SK-N-SH (cell line): ENCODE measurements around the gene NREP. TPM values are rescaled to one million over a fixed set of nuclear protein-coding genes. Genes with fewer than 3 reads are reported as not detected.

Experiments
- CTCF ChIA-PET: fragments of 300-600, 350-600 bp; formaldehyde crosslinking; extraction: SDS; loops from one replicate; lab custom pipeline; 2021; lab: Yijun Ruan, JAX
- POLR2A ChIA-PET: fragments of 350-600 bp; sonication (Branson Sonifier 250); formaldehyde crosslinking; extraction: SDS; loops from one replicate; lab custom pipeline; 2020; ENCODE audit warnings: antibody characterized with exemption, inconsistent platforms; lab: Yijun Ruan, JAX
- DNase-seq: peaks from one replicate; pipeline ENCODE4 v3.0.0; 2012
- H2AFZ ChIP-seq: fragments of 200-600 bp; sonication (generic); 2 replicates; pipeline ENCODE4 v1.8.1; 2016; ENCODE audit warnings: antibody characterized with exemption, mild to moderate bottlenecking, low read depth
- H3F3A ChIP-seq: fragments of 200-600 bp; sonication (generic); replicated peaks from 2 replicates; pipeline ENCODE3; 2016; ENCODE audit warnings: antibody characterized with exemption, mild to moderate bottlenecking; ENCODE audit not compliant: insufficient read depth
- H3K27ac ChIP-seq, 2 experiments: fragments of 200-500 bp in 1 of 2; fragments of 200-600 bp in 1 of 2; sonication (Bioruptor generic) in 1 of 2; sonication (generic), shearing (Covaris generic) in 1 of 2; 2 replicates each; pipeline versions ENCODE4 v1.5.1 to v1.6.1; 2014 to 2016; ENCODE audit warnings: low read depth in 2 of 2, inconsistent platforms in 1 of 2, low read length in 1 of 2, mild to moderate bottlenecking in 1 of 2, mixed read lengths in 1 of 2
- H3K27me3 ChIP-seq: fragments of 200-600 bp; sonication (generic), shearing (Covaris generic); 2 replicates; pipeline ENCODE4 v1.6.1; 2016; ENCODE audit warnings: mixed run types; ENCODE audit not compliant: insufficient read depth
- H3K36me3 ChIP-seq, 2 experiments: fragments of 200-500 bp in 1 of 2; fragments of 200-600 bp in 1 of 2; sonication (Bioruptor generic) in 1 of 2; sonication (generic) in 1 of 2; replicated peaks in 1 of 2; 2 replicates each; pipeline versions ENCODE3 to v1.5.1; 2014 to 2016; ENCODE audit warnings: low read length in 1 of 2, mild to moderate bottlenecking in 1 of 2; ENCODE audit not compliant: insufficient read depth in 2 of 2, control insufficient read depth in 1 of 2
- H3K4me1 ChIP-seq, 2 experiments: fragments of 200-500 bp in 1 of 2; fragments of 200-600 bp in 1 of 2; sonication (Bioruptor generic) in 1 of 2; sonication (generic), shearing (Covaris generic) in 1 of 2; 2 replicates each; pipeline versions ENCODE4 v1.5.1 to v1.6.1; 2014 to 2016; ENCODE audit warnings: low read depth in 1 of 2, low read length in 1 of 2, mixed run types in 1 of 2; ENCODE audit not compliant: insufficient read depth in 2 of 2, control insufficient read depth in 1 of 2
- H3K4me2 ChIP-seq: fragments of 200-600 bp; sonication (generic), shearing (Covaris generic); 2 replicates; pipeline ENCODE4 v1.6.1; 2017; ENCODE audit warnings: mixed run types
- H3K4me3 ChIP-seq, 2 experiments: fragments of 200-500 bp in 1 of 2; fragments of 200-600 bp in 1 of 2; sonication (Bioruptor generic) in 1 of 2; sonication (generic), shearing (Covaris generic) in 1 of 2; 2 replicates each; pipeline versions ENCODE4 v1.5.1 to v1.8.1; 2014 to 2016; ENCODE audit warnings: low read depth in 2 of 2, inconsistent platforms in 1 of 2, low read length in 1 of 2, mild to moderate bottlenecking in 1 of 2, mixed read lengths in 1 of 2, moderate library complexity in 1 of 2
- H3K79me2 ChIP-seq: fragments of 200-600 bp; sonication (generic); 2 replicates; pipeline ENCODE4 v1.8.1; 2017; ENCODE audit warnings: mild to moderate bottlenecking; ENCODE audit not compliant: insufficient read depth
- H3K9ac ChIP-seq: fragments of 200-600 bp; sonication (generic); 2 replicates; pipeline ENCODE4 v1.6.1; 2017; ENCODE audit warnings: mixed run types
- H3K9me2 ChIP-seq: fragments of 200-600 bp; sonication (generic); 2 replicates; pipeline ENCODE4 v1.6.1; 2017; ENCODE audit warnings: mixed run types
- H3K9me3 ChIP-seq: fragments of 200-600 bp; sonication (generic); 2 replicates; pipeline ENCODE4 v1.6.1; 2017; ENCODE audit warnings: mixed run types, mild to moderate bottlenecking, moderate library complexity
- H4K20me1 ChIP-seq: fragments of 200-600 bp; sonication (generic); 2 replicates; pipeline ENCODE4 v1.6.1; 2017; ENCODE audit warnings: mild to moderate bottlenecking, mixed run types; ENCODE audit not compliant: insufficient read depth
- EP300 ChIP-seq, 2 experiments: IDR thresholded peaks; 2 replicates each; pipeline versions ENCODE4 v1.4.0 to v1.6.1; 2012; ENCODE audit warnings: borderline replicate concordance in 1 of 2, low read depth in 1 of 2, low read length in 1 of 2
- FOSL2 ChIP-seq: IDR thresholded peaks from 2 replicates; pipeline ENCODE4 v1.4.0; 2012; ENCODE audit warnings: low read depth, mild to moderate bottlenecking, moderate library complexity, borderline replicate concordance
- FOXJ3 ChIP-seq: sonication (generic); formaldehyde crosslinking; IDR thresholded peaks from 2 replicates; pipeline ENCODE4 v1.5.1; 2020; ENCODE audit warnings: mild to moderate bottlenecking, missing genetic modification reagents
- FOXM1 ChIP-seq: IDR thresholded peaks from 2 replicates; pipeline ENCODE4 v1.4.0; 2012; ENCODE audit warnings: low read depth, mild to moderate bottlenecking
- MEF2A ChIP-seq: IDR thresholded peaks from 2 replicates; pipeline ENCODE4 v1.4.0; 2012; ENCODE audit warnings: low read depth, borderline replicate concordance
- POLR2AphosphoS5 ChIP-seq: IDR thresholded peaks from 2 replicates; pipeline ENCODE4 v1.6.1; 2012; ENCODE audit warnings: low read depth, low read length
- RXRA ChIP-seq: IDR thresholded peaks from 2 replicates; pipeline ENCODE4 v1.4.0; 2012; ENCODE audit warnings: low read depth, mild to moderate bottlenecking, borderline replicate concordance
- SIN3A ChIP-seq: IDR thresholded peaks from 2 replicates; pipeline ENCODE4 v1.6.1; 2012; ENCODE audit warnings: low read depth, mild to moderate bottlenecking, low read length, moderate library complexity, borderline replicate concordance
- TAF1 ChIP-seq: IDR thresholded peaks from 2 replicates; pipeline ENCODE4 v1.6.1; 2012; ENCODE audit warnings: low read depth, mild to moderate bottlenecking, low read length, moderate library complexity, borderline replicate concordance
- TEAD4 ChIP-seq: IDR thresholded peaks from 2 replicates; pipeline ENCODE4 v1.4.0; 2012; ENCODE audit warnings: mild to moderate bottlenecking, borderline replicate concordance; ENCODE audit not compliant: insufficient read depth
- WGBS: methylation state at CpG from one replicate; pipeline ENCODE4 v1.1.6; 2017; ENCODE audit warnings: low lambda C conversion rate; 5-methylcytosine and 5-hydroxymethylcytosine counted together
- polyA plus RNA-seq, 3 experiments: library from polyadenylated mRNA; depleted of rRNA; stranded (reverse); fragments of >200 nt; gene quantifications; 2 replicates each; pipeline ENCODE4 v1.2.3, GENCODE V29; 2012
- TF ChIP-seq, protein P1 (sequence below): fragments of 200-600 bp; sonication (generic); IDR thresholded peaks from 2 replicates; pipeline ENCODE4 v1.6.1; 2017; ENCODE audit warnings: antibody characterized with exemption, mild to moderate bottlenecking, moderate library complexity

Gene NREP
- polyA plus RNA-seq, 1 of the 3 experiments (the other 2 are of a cell fraction) = 94.4 TPM

DNA sequence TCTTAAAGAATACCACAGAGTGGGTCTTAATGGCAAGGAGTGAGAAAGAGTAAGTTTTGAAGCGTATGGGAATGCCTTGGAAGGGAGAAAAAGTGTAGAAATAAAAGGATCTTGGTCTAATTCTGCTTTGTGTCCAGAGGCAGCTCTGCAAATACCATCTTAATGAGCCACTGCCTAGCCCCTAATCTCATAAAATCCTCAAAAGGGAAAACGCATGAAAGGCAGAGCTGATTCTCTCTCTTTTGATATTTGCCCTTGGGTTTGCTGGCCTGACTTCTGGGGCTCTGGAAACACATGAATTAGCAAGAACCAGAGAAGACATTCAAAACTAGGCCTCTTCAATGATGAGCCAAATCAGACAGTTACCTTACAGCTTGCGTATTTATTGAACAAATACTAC is 28.1 kb downstream of the NREP start (continued):
- no peak for TF ChIP-seq FOXM1

DNA sequence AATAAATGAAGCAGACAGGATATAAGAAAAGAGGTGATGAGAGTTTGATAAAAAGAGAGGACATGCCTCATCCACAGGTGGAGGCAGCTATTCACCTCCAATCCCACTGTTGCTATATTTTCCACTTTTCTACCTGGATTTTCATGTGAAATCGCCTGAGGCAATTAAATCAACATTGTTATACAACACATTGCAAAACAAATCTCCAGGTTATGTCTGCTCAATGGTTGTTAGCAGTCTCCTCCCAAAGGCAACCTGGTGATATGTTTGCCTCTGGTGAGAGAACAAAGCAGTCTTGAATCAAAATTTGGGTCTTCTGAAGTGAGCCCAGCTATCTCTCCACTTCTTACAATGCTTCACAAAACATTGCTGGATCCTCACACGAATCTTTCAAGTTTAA is 30.0 kb downstream of the NREP start:
- DNase-seq = no peak
- Histone ChIP-seq H3K4me2 (no peak overlapping the region), H3K9ac (no peak overlapping the region)
- POLR2A ChIA-PET = no interaction called here
- no peak for TF ChIP-seq TAF1
- TF ChIP-seq EP300 (IDR thresholded peaks at IDR 0.05; ENCODE audit: borderline replicate concordance in 1 of 2, low read depth in 1 of 2, low read length in 1 of 2) = no peak
- TF ChIP-seq TEAD4 = no peak
- TF ChIP-seq, protein P1, sequence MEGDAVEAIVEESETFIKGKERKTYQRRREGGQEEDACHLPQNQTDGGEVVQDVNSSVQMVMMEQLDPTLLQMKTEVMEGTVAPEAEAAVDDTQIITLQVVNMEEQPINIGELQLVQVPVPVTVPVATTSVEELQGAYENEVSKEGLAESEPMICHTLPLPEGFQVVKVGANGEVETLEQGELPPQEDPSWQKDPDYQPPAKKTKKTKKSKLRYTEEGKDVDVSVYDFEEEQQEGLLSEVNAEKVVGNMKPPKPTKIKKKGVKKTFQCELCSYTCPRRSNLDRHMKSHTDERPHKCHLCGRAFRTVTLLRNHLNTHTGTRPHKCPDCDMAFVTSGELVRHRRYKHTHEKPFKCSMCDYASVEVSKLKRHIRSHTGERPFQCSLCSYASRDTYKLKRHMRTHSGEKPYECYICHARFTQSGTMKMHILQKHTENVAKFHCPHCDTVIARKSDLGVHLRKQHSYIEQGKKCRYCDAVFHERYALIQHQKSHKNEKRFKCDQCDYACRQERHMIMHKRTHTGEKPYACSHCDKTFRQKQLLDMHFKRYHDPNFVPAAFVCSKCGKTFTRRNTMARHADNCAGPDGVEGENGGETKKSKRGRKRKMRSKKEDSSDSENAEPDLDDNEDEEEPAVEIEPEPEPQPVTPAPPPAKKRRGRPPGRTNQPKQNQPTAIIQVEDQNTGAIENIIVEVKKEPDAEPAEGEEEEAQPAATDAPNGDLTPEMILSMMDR = no peak
- TF ChIP-seq FOXM1 = no peak
- no peak for TF ChIP-seq SIN3A
- no peak for TF ChIP-seq RXRA
- TF ChIP-seq FOXJ3 = no peak
- no peak for TF ChIP-seq FOSL2
- no peak for TF ChIP-seq MEF2A
- no peak for TF ChIP-seq POLR2AphosphoS5
- TF ChIP-seq, all 33 proteins: peak for 0
- Histone ChIP-seq H3K27me3 (no peaks in the 10 kb centered on the region), H3K36me3 (peaks cover 64 to 71% of the 10 kb centered on the region in 2 experiments), H3K4me1 (no peaks in the 10 kb centered on the region; a peak in 1 of 4 replicates), H2AFZ (no peak overlapping the region), H3K9me2 (no peaks in the 10 kb centered on the region), H4K20me1 (no peaks in the 10 kb centered on the region), H3K79me2 (no peaks in the 10 kb centered on the region), H3K9me3 (no peaks in the 10 kb centered on the region), H3K27ac (no peak overlapping the region), H3F3A (peaks cover 5% of the 10 kb centered on the region), H3K4me3 (no peak overlapping the region)
- CTCF ChIA-PET = no interaction called here
- 92% methylated on average over 2 of the region's 2 CpGs for WGBS

DNA sequence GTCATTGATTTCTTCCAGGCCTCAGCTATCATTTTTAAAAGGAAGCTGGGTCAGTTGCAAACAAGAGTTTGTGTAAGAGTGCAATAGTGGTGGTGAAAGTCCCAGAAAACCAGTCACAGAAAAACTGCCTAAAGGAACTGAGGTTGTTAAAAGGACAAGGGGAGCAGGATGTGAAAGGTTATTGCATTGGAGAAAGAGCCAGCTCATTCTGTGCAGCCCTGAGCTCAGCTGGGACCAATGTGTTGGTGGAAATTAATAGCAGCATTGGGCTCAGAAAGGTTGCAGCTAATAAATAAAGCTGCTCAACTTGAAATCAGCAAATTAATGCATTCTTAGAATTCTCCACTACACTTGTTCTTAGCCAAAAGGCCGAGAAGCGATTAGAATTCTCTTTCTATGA is 34.9 kb downstream of the NREP start:
- Histone ChIP-seq H3K36me3 (peaks cover 17 to 29% of the 10 kb centered on the region in 2 experiments), H3K9me3 (no peaks in the 10 kb centered on the region), H3K27ac (no peak overlapping the region), H3K4me1 (peaks cover 0 to 4% of the 10 kb centered on the region in 2 experiments; a peak in 2 of 4 replicates), H2AFZ (no peak overlapping the region), H3F3A (peaks cover 5% of the 10 kb centered on the region), H3K4me2 (no peak overlapping the region), H3K9ac (no peak overlapping the region)
- no peak for DNase-seq
- CTCF ChIA-PET = interaction anchor here (0.6 kb wide), 1 partner anchor 92 kb away, joined by 3 read pairs; no protein-coding TSS in a partner anchor
- TF ChIP-seq POLR2AphosphoS5 = peak; percentile 6; the same call in 1 of the 2 replicates
- TF ChIP-seq FOXJ3 = no peak
- TF ChIP-seq, all 33 proteins: peak for 1
- H4K20me1 ChIP-seq = no peaks in the 10 kb centered on the region
- H3K4me3 ChIP-seq = no peak overlapping the region
- WGBS = 65% methylated on average over 2 of the region's 2 CpGs
- H3K79me2 ChIP-seq = no peaks in the 10 kb centered on the region
- H3K9me2 ChIP-seq = no peaks in the 10 kb centered on the region
- H3K27me3 ChIP-seq = no peaks in the 10 kb centered on the region
- POLR2A ChIA-PET = no interaction called here
